Endothelial cell of umbilical vein (primary cell): Measurements from ENCODE around the gene KCNQ5.

ENCODE experiments used
- EZH2 ChIP-seq: IDR thresholded peaks from 2 replicates; pipeline ENCODE4 v1.6.1; 2012; ENCODE audit warnings: borderline replicate concordance, low read depth, mild to moderate bottlenecking, moderate library complexity, low read length, inconsistent platforms; ENCODE audit not compliant: severe bottlenecking
- FOS ChIP-seq: IDR thresholded peaks from 2 replicates; pipeline ENCODE4 v1.6.1; 2011; ENCODE audit warnings: mild to moderate bottlenecking, low read length, moderate library complexity, borderline replicate concordance; ENCODE audit not compliant: insufficient read depth
- GATA2 ChIP-seq: IDR thresholded peaks from 2 replicates; pipeline ENCODE4 v1.7.0; 2011; ENCODE audit warnings: low read depth, mild to moderate bottlenecking, moderate library complexity, mixed read lengths, low read length; ENCODE audit not compliant: insufficient read length, insufficient read depth
- JUN ChIP-seq: IDR thresholded peaks from 2 replicates; pipeline ENCODE4 v1.6.1; 2011; ENCODE audit warnings: borderline replicate concordance, low read depth; ENCODE audit not compliant: insufficient read length, insufficient read depth
- MAX ChIP-seq: IDR thresholded peaks from 2 replicates; pipeline ENCODE4 v1.6.1; 2011; ENCODE audit not compliant: insufficient read depth, insufficient read length
- MYC ChIP-seq: IDR thresholded peaks from one replicate; pipeline ENCODE4 v1.6.1; 2011; ENCODE audit warnings: mild to moderate bottlenecking, low read depth, low read length
- POLR2A ChIP-seq: IDR thresholded peaks from 2 replicates; pipeline ENCODE4 v1.6.1; 2012; ENCODE audit warnings: low read depth, mild to moderate bottlenecking, control low read depth, low read length
- POLR2AphosphoS5 ChIP-seq: IDR thresholded peaks from 2 replicates; pipeline ENCODE4 v1.6.1; 2012; ENCODE audit warnings: low read depth, mild to moderate bottlenecking, control low read depth, low read length, moderate library complexity; ENCODE audit not compliant: insufficient read depth
- TF ChIP-seq, protein P1 (sequence below), 2 donors: IDR thresholded peaks; 1 replicate in 1 of 2; 2 replicates in 1 of 2; pipeline ENCODE4 v1.5.1; 2011; ENCODE audit warnings: low read length in 2 of 2, mild to moderate bottlenecking in 2 of 2, moderate library complexity in 2 of 2, control low read depth in 1 of 2, inconsistent platforms in 1 of 2, low read depth in 1 of 2; ENCODE audit not compliant: insufficient read depth in 1 of 2; ENCODE audit errors: extremely low read depth in 1 of 2

GRCh38 chr6:72925136-72925535, 303.3 kb downstream of the KCNQ5 start:
- TF ChIP-seq GATA2 (no peak), MAX (no peak), POLR2A (no peak), EZH2 (no peak), POLR2AphosphoS5 (no peak), JUN (no peak), MYC (no peak), FOS (no peak)
- TF ChIP-seq, protein P1, sequence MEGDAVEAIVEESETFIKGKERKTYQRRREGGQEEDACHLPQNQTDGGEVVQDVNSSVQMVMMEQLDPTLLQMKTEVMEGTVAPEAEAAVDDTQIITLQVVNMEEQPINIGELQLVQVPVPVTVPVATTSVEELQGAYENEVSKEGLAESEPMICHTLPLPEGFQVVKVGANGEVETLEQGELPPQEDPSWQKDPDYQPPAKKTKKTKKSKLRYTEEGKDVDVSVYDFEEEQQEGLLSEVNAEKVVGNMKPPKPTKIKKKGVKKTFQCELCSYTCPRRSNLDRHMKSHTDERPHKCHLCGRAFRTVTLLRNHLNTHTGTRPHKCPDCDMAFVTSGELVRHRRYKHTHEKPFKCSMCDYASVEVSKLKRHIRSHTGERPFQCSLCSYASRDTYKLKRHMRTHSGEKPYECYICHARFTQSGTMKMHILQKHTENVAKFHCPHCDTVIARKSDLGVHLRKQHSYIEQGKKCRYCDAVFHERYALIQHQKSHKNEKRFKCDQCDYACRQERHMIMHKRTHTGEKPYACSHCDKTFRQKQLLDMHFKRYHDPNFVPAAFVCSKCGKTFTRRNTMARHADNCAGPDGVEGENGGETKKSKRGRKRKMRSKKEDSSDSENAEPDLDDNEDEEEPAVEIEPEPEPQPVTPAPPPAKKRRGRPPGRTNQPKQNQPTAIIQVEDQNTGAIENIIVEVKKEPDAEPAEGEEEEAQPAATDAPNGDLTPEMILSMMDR (IDR thresholded peaks at IDR 0.05; ENCODE audit: extremely low read depth in 1 of 2, insufficient read depth in 1 of 2, low read depth in 1 of 2, low read length in 2 of 2), result no peak
